ENCODE data around the gene CENPB. TPM values are rescaled to one million over a fixed set of nuclear protein-coding genes. Genes with fewer than 3 reads are reported as not detected.

Gene CENPB
- total RNA-seq, 1 donor from 2014 or later = 46.4 TPM

- Histone ChIP-seq H3K4me3 (ENCODE audit: low read length in 3 of 3) (peak overlapping the region; percentile 74 to 94 (median 94)), H3K36me3 (ENCODE audit: control insufficient read depth in 3 of 3, insufficient read depth in 3 of 3, low read length in 3 of 3) (no peaks in the 10 kb centered on the region), H3K27me3 (ENCODE audit: control insufficient read depth in 3 of 3, insufficient read depth in 3 of 3, low read length in 3 of 3) (no peaks in the 10 kb centered on the region), H3K4me1 (ENCODE audit: control insufficient read depth in 3 of 3, insufficient read depth in 3 of 3, low read length in 3 of 3) (peaks cover 23 to 48% (median 32%) of the 10 kb centered on the region in 3 donors), H3K9ac (ENCODE audit: low read depth in 1 of 3, low read length in 3 of 3) (peak overlapping the region; percentile 71 to 91 (median 83)), H3K9me3 (ENCODE audit: control insufficient read depth in 3 of 3, low read length in 3 of 3) (no peaks in the 10 kb centered on the region), H3K27ac (ENCODE audit: low read depth, low read length) (peak overlapping the region; percentile 85)
Observed at GRCh38 chr20:3768342-3769130, 18.0 kb downstream of the CENPB start.

- Histone ChIP-seq H3K4me3 (ENCODE audit: low read length in 3 of 3) (peak within 1 kb of the TSS; percentile 74 to 94 (median 94)), H3K4me1 (ENCODE audit: control insufficient read depth in 3 of 3, insufficient read depth in 3 of 3, low read length in 3 of 3) (peaks cover 23 to 48% (median 32%) of the 10 kb centered on the region in 3 donors), H3K27me3 (ENCODE audit: control insufficient read depth in 3 of 3, insufficient read depth in 3 of 3, low read length in 3 of 3) (no peaks in the 10 kb centered on the region), H3K9me3 (ENCODE audit: control insufficient read depth in 3 of 3, low read length in 3 of 3) (no peaks in the 10 kb centered on the region), H3K27ac (ENCODE audit: low read depth, low read length) (peak within 1 kb of the TSS; percentile 85), H3K36me3 (ENCODE audit: control insufficient read depth in 3 of 3, insufficient read depth in 3 of 3, low read length in 3 of 3) (no peaks in the 10 kb centered on the region), H3K9ac (ENCODE audit: low read depth in 1 of 3, low read length in 3 of 3) (peak within 1 kb of the TSS; percentile 71 to 91 (median 83))
Observed at GRCh38 chr20:3767427-3768341, 18.9 kb downstream of the CENPB start, which contains the start of gene ADISSP. Gene ADISSP, minus strand, starts transcription at chr20:3767753. Its CDS starts 7,653 bp downstream, at chr20:3760100.

GRCh38 chr20:3767110-3767426 lies 19.5 kb downstream of the CENPB start:
- peak overlapping the region; percentile 61 to 91 (median 81) for H3K9ac ChIP-seq (ENCODE audit: low read depth in 1 of 3, low read length in 3 of 3)
- peak overlapping the region; percentile 72 to 94 (median 94) for H3K4me3 ChIP-seq (ENCODE audit: low read length in 3 of 3)
- peak overlapping the region; percentile 56 for H3K27ac ChIP-seq (ENCODE audit: low read depth, low read length)
- H3K9me3 ChIP-seq (ENCODE audit: control insufficient read depth in 3 of 3, low read length in 3 of 3) = no peaks in the 10 kb centered on the region
- H3K36me3 ChIP-seq (ENCODE audit: control insufficient read depth in 3 of 3, insufficient read depth in 3 of 3, low read length in 3 of 3) = no peaks in the 10 kb centered on the region
- H3K4me1 ChIP-seq (ENCODE audit: control insufficient read depth in 3 of 3, insufficient read depth in 3 of 3, low read length in 3 of 3) = peaks cover 23 to 48% (median 32%) of the 10 kb centered on the region in 3 donors
- no peaks in the 10 kb centered on the region for H3K27me3 ChIP-seq (ENCODE audit: control insufficient read depth in 3 of 3, insufficient read depth in 3 of 3, low read length in 3 of 3)

GRCh38 chr20:3766422-3767109 lies 20.0 kb downstream of the CENPB start:
- peak overlapping the region; percentile 64 for H3K27ac ChIP-seq (ENCODE audit: low read depth, low read length)
- peak overlapping the region; percentile 61 to 91 (median 81) for H3K9ac ChIP-seq (ENCODE audit: low read depth in 1 of 3, low read length in 3 of 3)
- H3K4me3 ChIP-seq (ENCODE audit: low read length in 3 of 3) = peak overlapping the region; percentile 72 to 94 (median 94)
- no peaks in the 10 kb centered on the region for H3K27me3 ChIP-seq (ENCODE audit: control insufficient read depth in 3 of 3, insufficient read depth in 3 of 3, low read length in 3 of 3)
- H3K4me1 ChIP-seq (ENCODE audit: control insufficient read depth in 3 of 3, insufficient read depth in 3 of 3, low read length in 3 of 3) = peaks cover 23 to 48% (median 32%) of the 10 kb centered on the region in 3 donors
- H3K9me3 ChIP-seq (ENCODE audit: control insufficient read depth in 3 of 3, low read length in 3 of 3) = no peaks in the 10 kb centered on the region
- H3K36me3 ChIP-seq (ENCODE audit: control insufficient read depth in 3 of 3, insufficient read depth in 3 of 3, low read length in 3 of 3) = no peaks in the 10 kb centered on the region

GRCh38 chr20:3765171-3765882 lies 21.2 kb downstream of the CENPB start:
- Histone ChIP-seq H3K27ac (ENCODE audit: low read depth, low read length) (peak overlapping the region; percentile 64), H3K4me1 (ENCODE audit: control insufficient read depth in 3 of 3, insufficient read depth in 3 of 3, low read length in 3 of 3) (peaks cover 23 to 51% (median 32%) of the 10 kb centered on the region in 3 donors), H3K9me3 (ENCODE audit: control insufficient read depth in 3 of 3, low read length in 3 of 3) (no peaks in the 10 kb centered on the region), H3K4me3 (ENCODE audit: low read length in 3 of 3) (no peak overlapping the region), H3K36me3 (ENCODE audit: control insufficient read depth in 3 of 3, insufficient read depth in 3 of 3, low read length in 3 of 3) (no peaks in the 10 kb centered on the region), H3K9ac (ENCODE audit: low read depth in 1 of 3, low read length in 3 of 3) (peak overlapping the region in 2 of 3 donors; percentile 33), H3K27me3 (ENCODE audit: control insufficient read depth in 3 of 3, insufficient read depth in 3 of 3, low read length in 3 of 3) (no peaks in the 10 kb centered on the region)

DNA sequence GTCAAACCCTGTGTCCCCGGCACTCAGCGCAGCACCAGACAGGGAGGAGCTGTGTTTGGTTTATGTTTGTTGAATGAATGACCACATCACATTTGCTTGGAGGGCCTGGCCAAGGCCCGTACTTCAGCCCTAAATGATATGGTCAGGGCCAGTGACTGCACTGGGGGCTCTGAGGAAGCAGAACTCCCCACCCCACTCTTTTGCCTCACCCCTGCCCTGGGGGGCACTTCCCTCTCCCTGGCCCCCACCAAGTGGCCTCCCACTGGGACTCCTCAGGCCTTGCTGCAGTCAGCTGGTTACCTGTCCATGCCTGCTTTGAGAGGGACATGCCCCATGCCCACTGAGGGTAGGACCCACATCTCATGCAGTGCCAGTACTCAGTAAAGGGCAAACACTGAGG lies 21.9 kb downstream of the CENPB start:
- Histone ChIP-seq H3K4me3 (ENCODE audit: low read length in 3 of 3) (no peak overlapping the region), H3K36me3 (ENCODE audit: control insufficient read depth in 3 of 3, insufficient read depth in 3 of 3, low read length in 3 of 3) (no peaks in the 10 kb centered on the region), H3K9ac (ENCODE audit: low read depth in 1 of 3, low read length in 3 of 3) (peak overlapping the region in 2 of 3 donors; percentile 33), H3K27ac (ENCODE audit: low read depth, low read length) (peak overlapping the region; percentile 40), H3K9me3 (ENCODE audit: control insufficient read depth in 3 of 3, low read length in 3 of 3) (no peaks in the 10 kb centered on the region), H3K4me1 (ENCODE audit: control insufficient read depth in 3 of 3, insufficient read depth in 3 of 3, low read length in 3 of 3) (peaks cover 23 to 57% (median 32%) of the 10 kb centered on the region in 3 donors), H3K27me3 (ENCODE audit: control insufficient read depth in 3 of 3, insufficient read depth in 3 of 3, low read length in 3 of 3) (no peaks in the 10 kb centered on the region)

DNA sequence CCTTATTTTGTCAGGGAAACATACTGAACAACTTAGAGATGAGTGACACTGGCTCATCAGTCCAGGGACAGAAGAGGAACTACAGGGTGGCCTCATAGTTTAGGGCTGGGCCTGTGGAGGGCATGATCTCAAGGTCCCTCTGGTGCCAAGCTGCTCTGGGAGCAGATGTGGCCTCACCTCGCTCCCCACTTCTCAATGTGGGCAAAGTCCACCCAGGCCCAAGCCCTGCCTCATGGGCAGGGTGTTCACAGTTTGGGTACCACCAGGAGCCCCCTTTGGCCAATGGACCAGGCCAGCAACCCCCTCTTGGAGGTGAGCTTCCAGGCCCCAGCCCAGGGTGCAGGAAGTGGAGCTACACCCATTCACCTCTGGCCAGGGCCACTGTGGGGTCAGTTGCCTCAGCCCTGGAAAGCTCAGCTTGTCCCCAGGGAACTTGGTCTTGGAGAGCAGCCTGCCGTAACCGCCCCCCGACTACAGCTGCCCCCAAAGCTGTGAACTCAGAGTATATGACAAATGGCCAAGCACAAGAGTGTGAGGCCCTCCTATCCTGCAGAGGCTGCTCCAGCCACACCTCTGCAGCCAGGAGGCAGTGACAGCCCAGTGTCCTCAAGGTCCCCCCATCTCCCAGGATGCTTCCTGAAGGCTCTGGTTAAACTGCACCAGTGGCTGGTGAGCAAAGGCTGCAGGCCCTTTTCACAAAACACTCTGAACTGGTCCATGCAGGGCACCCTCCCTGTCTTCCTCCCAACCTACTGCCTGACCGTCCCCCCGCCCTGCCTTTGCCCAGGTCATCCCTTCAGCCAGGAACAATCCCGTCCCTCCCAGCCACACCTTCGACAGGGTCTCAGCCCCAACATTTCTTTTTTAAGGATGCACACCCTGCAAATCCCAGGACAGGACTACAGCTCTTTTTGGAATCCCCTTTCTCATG lies 22.6 kb downstream of the CENPB start:
- Histone ChIP-seq H3K27me3 (ENCODE audit: control insufficient read depth in 3 of 3, insufficient read depth in 3 of 3, low read length in 3 of 3) (no peaks in the 10 kb centered on the region), H3K27ac (ENCODE audit: low read depth, low read length) (peak overlapping the region; percentile 40), H3K4me1 (ENCODE audit: control insufficient read depth in 3 of 3, insufficient read depth in 3 of 3, low read length in 3 of 3) (peaks cover 23 to 57% (median 34%) of the 10 kb centered on the region in 3 donors), H3K4me3 (ENCODE audit: low read length in 3 of 3) (no peak overlapping the region), H3K36me3 (ENCODE audit: control insufficient read depth in 3 of 3, insufficient read depth in 3 of 3, low read length in 3 of 3) (peaks cover 0 to 2% (median 1%) of the 10 kb centered on the region in 3 donors), H3K9me3 (ENCODE audit: control insufficient read depth in 3 of 3, low read length in 3 of 3) (no peaks in the 10 kb centered on the region), H3K9ac (ENCODE audit: low read depth in 1 of 3, low read length in 3 of 3) (no peak overlapping the region)

GRCh38 chr20:3760655-3761348 lies 25.7 kb downstream of the CENPB start:
- H3K36me3 ChIP-seq (ENCODE audit: control insufficient read depth in 3 of 3, insufficient read depth in 3 of 3, low read length in 3 of 3) = peaks cover 0 to 6% (median 2%) of the 10 kb centered on the region in 3 donors
- no peaks in the 10 kb centered on the region for H3K9me3 ChIP-seq (ENCODE audit: control insufficient read depth in 3 of 3, low read length in 3 of 3)
- H3K27me3 ChIP-seq (ENCODE audit: control insufficient read depth in 3 of 3, insufficient read depth in 3 of 3, low read length in 3 of 3) = no peaks in the 10 kb centered on the region
- no peak overlapping the region for H3K4me3 ChIP-seq (ENCODE audit: low read length in 3 of 3)
- peaks cover 3 to 28% (median 14%) of the 10 kb centered on the region in 3 donors for H3K4me1 ChIP-seq (ENCODE audit: control insufficient read depth in 3 of 3, insufficient read depth in 3 of 3, low read length in 3 of 3)
- no peak overlapping the region for H3K9ac ChIP-seq (ENCODE audit: low read depth in 1 of 3, low read length in 3 of 3)
- H3K27ac ChIP-seq (ENCODE audit: low read depth, low read length) = peak overlapping the region; percentile 64

Data from skeletal muscle tissue (tissue), 4 donors.